ENCODE measurements around the gene ITGAL. TPM values are rescaled to one million over a fixed set of nuclear protein-coding genes. Genes with fewer than 3 reads are reported as not detected.

ITGAL gene
- total and polyA plus RNA-seq, 2 of the 8 experiments (the other 6 are each of a cell fraction or from before 2014, with no cell fraction given), result not detected

DNA sequence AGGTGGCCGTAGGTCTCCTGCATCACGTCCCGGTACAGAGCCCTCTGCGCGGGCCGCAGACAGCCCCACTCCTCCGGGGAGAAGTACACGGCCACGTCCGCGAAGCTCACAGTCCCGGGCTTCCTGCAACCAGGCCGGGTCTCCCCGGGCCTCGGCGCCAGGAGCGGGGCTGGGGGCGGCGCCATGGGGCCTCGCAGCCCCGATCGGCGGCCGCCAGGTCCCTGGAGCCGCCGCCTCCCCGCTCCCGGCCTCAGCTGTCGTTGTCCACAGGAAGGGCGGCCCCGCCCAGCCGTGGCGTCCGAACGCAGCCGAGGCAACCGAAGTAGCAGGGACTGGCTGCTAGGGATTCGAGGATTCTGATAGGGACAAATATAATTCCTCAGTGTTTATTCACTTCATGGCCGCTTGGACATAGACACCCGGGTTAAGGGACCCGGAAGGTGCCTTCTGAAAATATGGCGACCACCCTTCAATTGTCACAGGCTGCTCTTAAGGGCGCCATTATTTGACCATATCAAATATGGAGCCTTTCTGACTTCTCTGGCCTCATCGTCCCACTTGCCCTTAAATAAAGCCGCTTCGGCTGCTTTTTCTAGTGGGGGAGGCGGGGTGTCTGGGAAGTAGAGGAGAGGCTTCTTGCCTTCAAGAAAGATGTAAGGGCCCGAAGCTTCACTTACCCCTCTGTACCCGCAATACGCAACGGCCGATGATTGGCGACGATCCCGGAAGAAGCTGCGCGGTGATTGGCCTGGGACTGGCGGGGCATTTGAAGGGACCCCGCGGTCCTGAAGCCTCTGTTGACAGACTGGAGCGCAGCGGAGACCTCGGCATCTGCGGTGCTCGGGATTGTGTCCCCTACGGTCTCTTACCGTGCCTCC lies 99.1 kb downstream of the ITGAL start, which contains the start of gene ZNF688 (continued):
- TF ChIP-seq ATF2 (IDR thresholded peaks at IDR 0.05; ENCODE audit: low read length) (no peak; the same call in 1 of the 2 replicates), NRF1 (IDR thresholded peaks at IDR 0.05; ENCODE audit: low read depth, low read length) (no peak), POU5F1 (IDR thresholded peaks at IDR 0.05; ENCODE audit: low read depth, low read length) (no peak), CBX8 (IDR thresholded peaks at IDR 0.05; ENCODE audit: borderline replicate concordance, low read depth, low read length) (no peak), SIN3A (conservative IDR thresholded peaks at IDR 0.05 in 1 of 2, IDR thresholded peaks at IDR 0.05 in 1 of 2; ENCODE audit: low read depth in 1 of 2, low read length in 2 of 2) (peak; percentile 66 to 96; a peak in 3 of 4 replicates), BACH1 (IDR thresholded peaks at IDR 0.05; ENCODE audit: low read length) (no peak), RAD21 (IDR thresholded peaks at IDR 0.05 in 1 of 2, conservative IDR thresholded peaks at IDR 0.05 in 1 of 2; ENCODE audit: low read depth in 2 of 2, low read length in 2 of 2) (no peak; a peak in 1 of 4 replicates), RFX5 (IDR thresholded peaks at IDR 0.05; ENCODE audit: borderline replicate concordance, low read depth, low read length) (no peak)

Small RNAs within 50 kb of the gene (microRNA-seq; reads per million reads assigned to microRNA genes)
- gene MIR4518 (ENCODE audit: borderline microRNAs expressed in 2 of 2, borderline number of aligned reads in 2 of 2, borderline replicate concordance in 1 of 2), result 0 reads per million in 2 experiments

Small RNAs within 50 kb of the gene (small RNA-seq; reads per million reads assigned to genes)
- gene MIR4518 (ENCODE audit: insufficient read depth), result not detected
- gene RF00019 (ENCODE audit: insufficient read depth), result not detected
- not detected for gene RNU7-61P (ENCODE audit: insufficient read depth)

Other genes starting within 250 kb of the ITGAL start
- 13.5 and 15.5 TPM in 2 replicates for gene NPIPB13, start 224.3 kb upstream of the ITGAL start, total RNA-seq (2021; fragmentation: NEBNext Ultra II Directional; extraction: Animal tissue kit (Norgen Biotek cat#: 25700))
- gene NPIPB13, start 224.3 kb upstream of the ITGAL start, polyA plus RNA-seq (2011; rRNA removed), result 4.3 and 6.0 TPM in 2 replicates
- gene CD2BP2, start 117.4 kb upstream of the ITGAL start, total RNA-seq (2021; fragmentation: NEBNext Ultra II Directional; extraction: Animal tissue kit (Norgen Biotek cat#: 25700)), result 55.3 and 55.4 TPM in 2 replicates
- 22.4 and 30.4 TPM in 2 replicates for gene CD2BP2, start 117.4 kb upstream of the ITGAL start, polyA plus RNA-seq (2011; rRNA removed)
- gene TBC1D10B, start 102.2 kb upstream of the ITGAL start, total RNA-seq (2021; fragmentation: NEBNext Ultra II Directional; extraction: Animal tissue kit (Norgen Biotek cat#: 25700)), result 28.6 and 29.4 TPM in 2 replicates
- gene TBC1D10B, start 102.2 kb upstream of the ITGAL start, polyA plus RNA-seq (2011; rRNA removed), result 15.4 and 22.1 TPM in 2 replicates
- gene MYL11, start 97.9 kb upstream of the ITGAL start, total RNA-seq (2021; fragmentation: NEBNext Ultra II Directional; extraction: Animal tissue kit (Norgen Biotek cat#: 25700)), result 1.2 TPM in 1 of 2 replicates, not detected in the other
- gene MYL11, start 97.9 kb upstream of the ITGAL start, polyA plus RNA-seq (2011; rRNA removed), result 1.4 and 1.5 TPM in 2 replicates
- 0.84 and 1.4 TPM in 2 replicates for gene SEPTIN1, start 90.2 kb upstream of the ITGAL start, total RNA-seq (2021; fragmentation: NEBNext Ultra II Directional; extraction: Animal tissue kit (Norgen Biotek cat#: 25700))
- gene SEPTIN1, start 90.2 kb upstream of the ITGAL start, polyA plus RNA-seq (2011; rRNA removed), result 0.24 and 0.57 TPM in 2 replicates
- gene ZNF48, start 77.3 kb upstream of the ITGAL start, total RNA-seq (2021; fragmentation: NEBNext Ultra II Directional; extraction: Animal tissue kit (Norgen Biotek cat#: 25700)), result 40.6 and 41.2 TPM in 2 replicates
- 30.4 and 39.6 TPM in 2 replicates for gene ZNF48, start 77.3 kb upstream of the ITGAL start, polyA plus RNA-seq (2011; rRNA removed)
- gene ZNF771, start 65.1 kb upstream of the ITGAL start, total RNA-seq (2021; fragmentation: NEBNext Ultra II Directional; extraction: Animal tissue kit (Norgen Biotek cat#: 25700)), result 9.6 and 10.6 TPM in 2 replicates
- gene ZNF771, start 65.1 kb upstream of the ITGAL start, polyA plus RNA-seq (2011; rRNA removed), result 15.7 and 20.2 TPM in 2 replicates
- gene DCTPP1, start 42.7 kb upstream of the ITGAL start, total RNA-seq (2021; fragmentation: NEBNext Ultra II Directional; extraction: Animal tissue kit (Norgen Biotek cat#: 25700)), result 90.4 and 94.5 TPM in 2 replicates
- gene DCTPP1, start 42.7 kb upstream of the ITGAL start, polyA plus RNA-seq (2011; rRNA removed), result 103 and 105 TPM in 2 replicates
- 61.8 and 62.0 TPM in 2 replicates for gene SEPHS2, start 26.9 kb upstream of the ITGAL start, total RNA-seq (2021; fragmentation: NEBNext Ultra II Directional; extraction: Animal tissue kit (Norgen Biotek cat#: 25700))
- 27.5 and 28.2 TPM in 2 replicates for gene SEPHS2, start 26.9 kb upstream of the ITGAL start, polyA plus RNA-seq (2011; rRNA removed)
- 34.7 and 36.1 TPM in 2 replicates for gene ZNF768, start 53.8 kb downstream of the ITGAL start, total RNA-seq (2021; fragmentation: NEBNext Ultra II Directional; extraction: Animal tissue kit (Norgen Biotek cat#: 25700))
- 47.7 and 63.3 TPM in 2 replicates for gene ZNF768, start 53.8 kb downstream of the ITGAL start, polyA plus RNA-seq (2011; rRNA removed)
- 10.3 and 12.0 TPM in 2 replicates for gene ZNF747, start 62.1 kb downstream of the ITGAL start, total RNA-seq (2021; fragmentation: NEBNext Ultra II Directional; extraction: Animal tissue kit (Norgen Biotek cat#: 25700))
- gene ZNF747, start 62.1 kb downstream of the ITGAL start, polyA plus RNA-seq (2011; rRNA removed), result 9.9 and 10.7 TPM in 2 replicates
- 7.7 and 8.4 TPM in 2 replicates for gene ZNF764, start 85.6 kb downstream of the ITGAL start, total RNA-seq (2021; fragmentation: NEBNext Ultra II Directional; extraction: Animal tissue kit (Norgen Biotek cat#: 25700))
- 5.7 and 8.3 TPM in 2 replicates for gene ZNF764, start 85.6 kb downstream of the ITGAL start, polyA plus RNA-seq (2011; rRNA removed)
- 3.5 and 3.7 TPM in 2 replicates for gene ZNF688, start 99.0 kb downstream of the ITGAL start, total RNA-seq (2021; fragmentation: NEBNext Ultra II Directional; extraction: Animal tissue kit (Norgen Biotek cat#: 25700))
- 2.7 and 6.3 TPM in 2 replicates for gene ZNF688, start 99.0 kb downstream of the ITGAL start, polyA plus RNA-seq (2011; rRNA removed)
- 12.9 and 14.8 TPM in 2 replicates for gene ZNF785, start 113.0 kb downstream of the ITGAL start, total RNA-seq (2021; fragmentation: NEBNext Ultra II Directional; extraction: Animal tissue kit (Norgen Biotek cat#: 25700))
- gene ZNF785, start 113.0 kb downstream of the ITGAL start, polyA plus RNA-seq (2011; rRNA removed), result 8.6 and 11.7 TPM in 2 replicates
- gene ZNF689, start 137.6 kb downstream of the ITGAL start, total RNA-seq (2021; fragmentation: NEBNext Ultra II Directional; extraction: Animal tissue kit (Norgen Biotek cat#: 25700)), result 14.2 and 14.3 TPM in 2 replicates
- gene ZNF689, start 137.6 kb downstream of the ITGAL start, polyA plus RNA-seq (2011; rRNA removed), result 15.3 and 19.0 TPM in 2 replicates
- gene PRR14, start 178.2 kb downstream of the ITGAL start, total RNA-seq (2021; fragmentation: NEBNext Ultra II Directional; extraction: Animal tissue kit (Norgen Biotek cat#: 25700)), result 16.1 and 18.9 TPM in 2 replicates
- gene PRR14, start 178.2 kb downstream of the ITGAL start, polyA plus RNA-seq (2011; rRNA removed), result 3.6 and 8.7 TPM in 2 replicates
- gene FBRS, start 185.7 kb downstream of the ITGAL start, total RNA-seq (2021; fragmentation: NEBNext Ultra II Directional; extraction: Animal tissue kit (Norgen Biotek cat#: 25700)), result 12.9 and 13.9 TPM in 2 replicates
- 2.4 and 3.8 TPM in 2 replicates for gene FBRS, start 185.7 kb downstream of the ITGAL start, polyA plus RNA-seq (2011; rRNA removed)
- gene SRCAP, start 226.4 kb downstream of the ITGAL start, total RNA-seq (2021; fragmentation: NEBNext Ultra II Directional; extraction: Animal tissue kit (Norgen Biotek cat#: 25700)), result 54.3 and 58.7 TPM in 2 replicates
- gene SRCAP, start 226.4 kb downstream of the ITGAL start, polyA plus RNA-seq (2011; rRNA removed), result 5.5 and 9.5 TPM in 2 replicates